Neural crest cell (in vitro differentiated cells): ENCODE results near the gene DBP. TPM values are rescaled to one million over a fixed set of nuclear protein-coding genes. Genes with fewer than 3 reads are reported as not detected.

Experiments
- DNase-seq: peaks from one replicate; pipeline ENCODE4 v3.0.0; 2021; ENCODE audit warnings: low read depth, mixed read lengths, low spot score
- H3K27ac Mint-ChIP-seq: one replicate; pipeline ENCODE4 v1.8.0; 2021; ENCODE audit warnings: mild to moderate bottlenecking, mixed read lengths; ENCODE audit not compliant: unreplicated experiment
- H3K27me3 Mint-ChIP-seq: 2 replicates; pipeline ENCODE4 v1.8.0; 2021; ENCODE audit warnings: low read depth, mild to moderate bottlenecking, mixed read lengths
- H3K36me3 Mint-ChIP-seq: 2 replicates; pipeline ENCODE4 v1.8.0; 2021; ENCODE audit warnings: low read depth, mild to moderate bottlenecking, mixed read lengths
- H3K4me1 Mint-ChIP-seq: 2 replicates; pipeline ENCODE4 v1.8.0; 2021; ENCODE audit warnings: mixed read lengths
- H3K4me3 Mint-ChIP-seq: one replicate; pipeline ENCODE4 v1.8.0; 2021; ENCODE audit warnings: mild to moderate bottlenecking, mixed read lengths
- H3K9me3 Mint-ChIP-seq: 2 replicates; pipeline ENCODE4 v1.8.0; 2021; ENCODE audit warnings: mixed read lengths
- total RNA-seq: library from RNA; stranded (reverse); gene quantifications from 2 replicates; pipeline ENCODE4 v1.2.1, GENCODE V29; 2021
- TF ChIP-seq, protein P1 (sequence below): fragments of 200-600 bp; sonication (generic); conservative IDR thresholded peaks from 2 replicates; pipeline ENCODE4 v1.5.0; 2021; ENCODE audit warnings: antibody characterized with exemption, mild to moderate bottlenecking

Gene DBP
- total RNA-seq, 1 donor from 2014 or later = 5.2 TPM

GRCh38 chr19:48674216-48674809 is 37.1 kb upstream of the DBP start:
- no peak overlapping the region for H3K27ac Mint-ChIP-seq
- DNase-seq = no peak
- H3K36me3 Mint-ChIP-seq = no peaks in the 10 kb centered on the region
- H3K27me3 Mint-ChIP-seq = no peaks in the 10 kb centered on the region
- peaks cover 4% of the 10 kb centered on the region for H3K9me3 Mint-ChIP-seq
- TF ChIP-seq, protein P1, sequence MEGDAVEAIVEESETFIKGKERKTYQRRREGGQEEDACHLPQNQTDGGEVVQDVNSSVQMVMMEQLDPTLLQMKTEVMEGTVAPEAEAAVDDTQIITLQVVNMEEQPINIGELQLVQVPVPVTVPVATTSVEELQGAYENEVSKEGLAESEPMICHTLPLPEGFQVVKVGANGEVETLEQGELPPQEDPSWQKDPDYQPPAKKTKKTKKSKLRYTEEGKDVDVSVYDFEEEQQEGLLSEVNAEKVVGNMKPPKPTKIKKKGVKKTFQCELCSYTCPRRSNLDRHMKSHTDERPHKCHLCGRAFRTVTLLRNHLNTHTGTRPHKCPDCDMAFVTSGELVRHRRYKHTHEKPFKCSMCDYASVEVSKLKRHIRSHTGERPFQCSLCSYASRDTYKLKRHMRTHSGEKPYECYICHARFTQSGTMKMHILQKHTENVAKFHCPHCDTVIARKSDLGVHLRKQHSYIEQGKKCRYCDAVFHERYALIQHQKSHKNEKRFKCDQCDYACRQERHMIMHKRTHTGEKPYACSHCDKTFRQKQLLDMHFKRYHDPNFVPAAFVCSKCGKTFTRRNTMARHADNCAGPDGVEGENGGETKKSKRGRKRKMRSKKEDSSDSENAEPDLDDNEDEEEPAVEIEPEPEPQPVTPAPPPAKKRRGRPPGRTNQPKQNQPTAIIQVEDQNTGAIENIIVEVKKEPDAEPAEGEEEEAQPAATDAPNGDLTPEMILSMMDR = no peak
- H3K4me1 Mint-ChIP-seq = peaks cover 25% of the 10 kb centered on the region
- no peak overlapping the region for H3K4me3 Mint-ChIP-seq

DNA sequence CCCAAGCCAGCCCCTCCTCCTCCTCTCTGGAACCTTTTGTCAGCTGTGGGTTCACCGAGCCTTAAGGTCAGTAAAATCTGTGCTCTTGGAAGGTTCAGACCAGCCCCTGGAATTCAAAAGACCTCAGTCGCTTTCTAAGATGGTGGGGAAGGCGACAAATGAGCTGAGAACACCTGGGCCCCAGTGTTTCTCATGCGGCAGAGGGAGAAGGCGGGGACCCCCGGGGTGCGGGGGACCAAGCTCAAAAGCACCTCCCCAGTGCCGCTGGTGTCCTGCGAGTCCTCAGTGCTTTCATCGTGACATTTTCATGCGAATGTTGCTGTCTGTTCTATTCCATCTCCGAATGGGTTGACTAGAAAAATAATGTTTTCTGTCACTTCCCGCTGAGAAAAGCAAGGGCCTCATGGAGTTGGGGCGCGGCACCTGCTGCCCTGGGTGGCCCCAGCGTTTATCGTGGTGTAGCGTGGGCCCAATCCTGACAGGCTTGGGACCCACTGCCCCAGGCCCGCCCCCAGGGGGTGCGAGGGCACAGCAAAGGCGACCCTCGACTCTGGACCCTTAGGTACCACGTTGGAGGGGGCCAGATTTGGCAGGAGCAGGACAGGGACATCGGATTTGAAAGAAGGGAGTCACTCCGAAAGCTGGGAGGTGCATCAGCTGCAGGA is 36.4 kb upstream of the DBP start:
- no peaks in the 10 kb centered on the region for H3K27me3 Mint-ChIP-seq
- TF ChIP-seq, protein P1 = no peak
- no peaks in the 10 kb centered on the region for H3K36me3 Mint-ChIP-seq
- peaks cover 25% of the 10 kb centered on the region for H3K4me1 Mint-ChIP-seq
- peaks cover 7% of the 10 kb centered on the region for H3K9me3 Mint-ChIP-seq
- no peak overlapping the region for H3K4me3 Mint-ChIP-seq
- no peak for DNase-seq
- H3K27ac Mint-ChIP-seq = peak overlapping the region; percentile 75

GRCh38 chr19:48672994-48673393 is 35.8 kb upstream of the DBP start, which contains the start of gene NTN5:
Gene NTN5, minus strand, starts transcription at chr19:48673017. Its CDS starts 2,031 bp downstream, at chr19:48670986.
- peaks cover 7% of the 10 kb centered on the region for H3K9me3 Mint-ChIP-seq
- no peak for DNase-seq
- peak within 1 kb of the TSS; percentile 75 for H3K27ac Mint-ChIP-seq
- H3K27me3 Mint-ChIP-seq = no peaks in the 10 kb centered on the region
- TF ChIP-seq, protein P1 = no peak
- H3K36me3 Mint-ChIP-seq = no peaks in the 10 kb centered on the region
- no peak within 1 kb of the TSS for H3K4me3 Mint-ChIP-seq
- H3K4me1 Mint-ChIP-seq = peaks cover 25% of the 10 kb centered on the region

DNA sequence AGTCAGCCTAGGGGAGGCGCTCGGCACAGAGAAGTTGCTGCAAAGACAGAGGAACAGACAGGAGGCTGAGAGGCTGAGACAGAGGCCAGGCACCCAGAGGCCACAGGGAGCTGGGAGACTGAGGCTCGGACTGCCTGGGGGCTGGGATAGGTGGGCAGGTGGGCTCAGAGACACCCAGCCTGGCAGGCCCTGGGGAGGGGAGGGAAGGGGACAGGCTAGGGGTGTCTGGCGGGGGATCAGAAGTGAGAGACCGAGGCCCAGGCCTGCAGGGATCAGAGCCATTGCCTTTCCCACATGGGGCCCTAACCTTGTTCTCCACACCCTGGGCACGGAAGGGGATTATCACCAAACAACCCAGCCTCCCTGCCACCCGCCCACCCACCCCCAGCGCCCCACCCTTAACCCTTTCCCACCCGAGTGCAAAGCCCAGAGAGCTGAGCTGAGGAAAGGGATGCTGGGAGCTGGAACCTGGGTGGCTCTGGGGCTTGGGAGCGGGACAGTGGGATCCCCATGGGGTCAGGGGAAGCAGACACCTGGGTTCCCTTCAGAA is 34.3 kb upstream of the DBP start:
- no peaks in the 10 kb centered on the region for H3K27me3 Mint-ChIP-seq
- peak overlapping the region; percentile 57 for H3K27ac Mint-ChIP-seq

DNA sequence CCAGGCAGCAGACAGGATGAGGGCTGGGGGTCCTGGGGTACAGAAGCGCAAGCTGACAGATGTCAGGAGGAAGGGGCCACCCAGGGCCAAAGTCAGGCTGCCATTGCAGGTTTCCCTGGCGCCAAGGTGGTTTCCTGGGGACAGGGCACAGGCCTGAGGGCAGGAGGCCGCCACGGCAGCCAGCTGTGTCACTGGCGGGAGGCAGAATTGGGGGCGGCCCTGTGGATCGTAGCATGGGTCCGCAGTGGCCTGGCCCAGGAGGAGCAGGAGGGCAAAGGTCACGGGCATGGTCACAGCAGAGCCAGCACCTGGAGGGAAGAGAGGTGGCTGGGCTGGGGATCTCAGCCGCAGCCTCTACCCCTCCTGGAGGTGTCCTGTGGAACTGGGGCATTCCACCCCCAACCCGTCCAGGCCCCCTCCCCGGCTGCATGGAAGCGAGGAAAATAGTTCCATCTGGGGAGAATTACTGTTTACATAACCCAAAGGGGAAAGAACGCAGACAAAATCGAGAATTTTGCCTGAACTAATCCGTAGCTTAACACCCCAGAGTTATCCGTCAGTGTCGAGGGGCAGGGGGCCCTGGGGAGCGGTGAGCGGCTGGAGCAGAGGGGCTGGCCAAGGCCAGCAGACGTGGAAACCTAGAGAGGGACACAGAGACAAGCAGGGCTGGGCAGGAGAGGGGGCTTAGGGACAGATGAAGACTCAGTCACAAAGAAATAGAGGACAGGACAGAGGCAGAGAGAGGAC is 33.7 kb upstream of the DBP start:
- Mint-ChIP-seq H3K36me3 (no peaks in the 10 kb centered on the region), H3K9me3 (peaks cover 7% of the 10 kb centered on the region), H3K4me3 (no peak overlapping the region), H3K27me3 (no peaks in the 10 kb centered on the region), H3K27ac (peak overlapping the region; percentile 57), H3K4me1 (peaks cover 22% of the 10 kb centered on the region)
- DNase-seq = no peak
- TF ChIP-seq, protein P1 = no peak

More for the DNA sequence above, 34.3 kb upstream of the DBP start:
- TF ChIP-seq, protein P1 = no peak
- peaks cover 25% of the 10 kb centered on the region for H3K4me1 Mint-ChIP-seq
- no peak for DNase-seq
- H3K36me3 Mint-ChIP-seq = no peaks in the 10 kb centered on the region
- H3K9me3 Mint-ChIP-seq = peaks cover 7% of the 10 kb centered on the region
- no peak overlapping the region for H3K4me3 Mint-ChIP-seq
